ENCODE results near the gene ZMIZ1. TPM values are rescaled to one million over a fixed set of nuclear protein-coding genes. Genes with fewer than 3 reads are reported as not detected.

The ZMIZ1 gene
- total RNA-seq, 1 donor from 2014 or later = 6.3 TPM

- Histone ChIP-seq H3K27me3 (ENCODE audit: control insufficient read depth, insufficient read depth, low read length) (no peaks in the 10 kb centered on the region), H3K4me3 (ENCODE audit: low read depth, low read length) (no peak overlapping the region), H3K36me3 (ENCODE audit: control insufficient read depth, insufficient read depth, low read length) (no peaks in the 10 kb centered on the region)
- DNase-seq (ENCODE audit: low read depth) (peak; percentile 57), FAIRE-seq (no peak)
- TF ChIP-seq CTCF (IDR thresholded peaks at IDR 0.05; ENCODE audit: insufficient read depth, low read length, severe bottlenecking) = no peak
These were observed 253.2 kb downstream of the ZMIZ1 start for GRCh38 chr10:79321951-79322350.

- FAIRE-seq (no peak), DNase-seq (ENCODE audit: low read depth) (peak; percentile 77)
- no peak for TF ChIP-seq CTCF (IDR thresholded peaks at IDR 0.05; ENCODE audit: insufficient read depth, low read length, severe bottlenecking)
- Histone ChIP-seq H3K27me3 (ENCODE audit: control insufficient read depth, insufficient read depth, low read length) (no peaks in the 10 kb centered on the region), H3K36me3 (ENCODE audit: control insufficient read depth, insufficient read depth, low read length) (no peaks in the 10 kb centered on the region), H3K4me3 (ENCODE audit: low read depth, low read length) (no peak overlapping the region)
These were observed 254.1 kb downstream of the ZMIZ1 start for GRCh38 chr10:79322616-79323543.

- TF ChIP-seq CTCF (IDR thresholded peaks at IDR 0.05; ENCODE audit: insufficient read depth, low read length, severe bottlenecking) = no peak
- Histone ChIP-seq H3K27me3 (ENCODE audit: control insufficient read depth, insufficient read depth, low read length) (no peaks in the 10 kb centered on the region), H3K36me3 (ENCODE audit: control insufficient read depth, insufficient read depth, low read length) (no peaks in the 10 kb centered on the region), H3K4me3 (ENCODE audit: low read depth, low read length) (no peak overlapping the region)
- FAIRE-seq (no peak), DNase-seq (ENCODE audit: low read depth) (no peak)
These were observed 254.8 kb downstream of the ZMIZ1 start for GRCh38 chr10:79323602-79324001.

GRCh38 chr10:79324032-79324695 lies 255.4 kb downstream of the ZMIZ1 start:
- Histone ChIP-seq H3K27me3 (ENCODE audit: control insufficient read depth, insufficient read depth, low read length) (no peaks in the 10 kb centered on the region), H3K4me3 (ENCODE audit: low read depth, low read length) (no peak overlapping the region), H3K36me3 (ENCODE audit: control insufficient read depth, insufficient read depth, low read length) (no peaks in the 10 kb centered on the region)
- FAIRE-seq (no peak), DNase-seq (ENCODE audit: low read depth) (no peak)
- no peak for TF ChIP-seq CTCF (IDR thresholded peaks at IDR 0.05; ENCODE audit: insufficient read depth, low read length, severe bottlenecking)

GRCh38 chr10:79326361-79327089 lies 257.8 kb downstream of the ZMIZ1 start:
- peak; percentile 83 for FAIRE-seq
- TF ChIP-seq CTCF (IDR thresholded peaks at IDR 0.05; ENCODE audit: insufficient read depth, low read length, severe bottlenecking) = no peak

More at GRCh38 chr10:79326361-79327089, 257.8 kb downstream of the ZMIZ1 start:
- H3K36me3 ChIP-seq (ENCODE audit: control insufficient read depth, insufficient read depth, low read length) = no peaks in the 10 kb centered on the region
- H3K4me3 ChIP-seq (ENCODE audit: low read depth, low read length) = no peak overlapping the region
- no peaks in the 10 kb centered on the region for H3K27me3 ChIP-seq (ENCODE audit: control insufficient read depth, insufficient read depth, low read length)
- DNase-seq (ENCODE audit: low read depth) = no peak

All from bronchial epithelial cell (primary cell).